Superior temporal gyrus (tissue), 1 donor: ENCODE results near the gene ZNF516.

Experiments used
- DNase-seq: peaks from one replicate; pipeline ENCODE4 v3.0.0-alpha.2; 2016; ENCODE audit errors: extremely low spot score

The ZNF516 gene

GRCh38 chr18:76468345-76469304 is 26.4 kb downstream of the ZNF516 start:
- no peak for DNase-seq

DNA sequence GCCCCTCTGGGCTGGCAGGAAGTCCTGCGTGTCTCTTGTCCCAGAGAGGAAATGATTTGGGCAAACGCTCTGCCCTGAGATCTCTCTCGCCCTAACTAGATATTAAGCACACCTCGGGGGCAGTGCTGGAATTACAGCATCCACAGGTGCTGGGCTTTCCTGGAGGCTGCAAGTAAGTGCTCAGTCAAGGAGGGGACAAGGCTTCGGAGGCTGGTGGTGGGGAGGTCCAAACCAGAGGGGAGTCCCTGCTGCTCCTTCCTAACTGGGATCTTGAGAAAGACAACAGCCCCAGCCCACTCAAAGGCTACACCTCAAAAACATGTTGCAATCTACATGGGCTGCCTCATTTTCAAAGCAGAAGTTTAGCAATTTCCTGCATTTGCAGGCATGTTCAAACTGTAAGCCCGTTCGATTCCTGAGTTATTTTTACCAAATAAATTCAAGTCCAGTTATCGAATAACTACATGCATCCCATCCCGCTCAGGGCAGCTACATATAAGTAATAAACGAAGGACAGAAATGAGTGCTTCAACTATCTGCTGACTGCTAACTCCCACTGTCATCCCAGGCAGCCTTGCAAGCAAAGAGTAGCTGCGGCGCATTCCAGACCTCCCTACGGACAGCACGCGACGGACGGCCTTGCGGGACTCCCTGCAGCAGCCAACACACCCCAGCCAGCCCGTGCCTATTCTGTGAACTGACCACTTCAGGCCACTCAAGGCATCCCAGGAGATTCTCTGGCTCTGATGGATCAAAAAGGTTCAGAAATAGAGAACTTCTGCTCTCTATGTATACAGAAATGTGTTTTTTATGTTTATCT is 27.5 kb downstream of the ZNF516 start:
- no peak for DNase-seq

DNA sequence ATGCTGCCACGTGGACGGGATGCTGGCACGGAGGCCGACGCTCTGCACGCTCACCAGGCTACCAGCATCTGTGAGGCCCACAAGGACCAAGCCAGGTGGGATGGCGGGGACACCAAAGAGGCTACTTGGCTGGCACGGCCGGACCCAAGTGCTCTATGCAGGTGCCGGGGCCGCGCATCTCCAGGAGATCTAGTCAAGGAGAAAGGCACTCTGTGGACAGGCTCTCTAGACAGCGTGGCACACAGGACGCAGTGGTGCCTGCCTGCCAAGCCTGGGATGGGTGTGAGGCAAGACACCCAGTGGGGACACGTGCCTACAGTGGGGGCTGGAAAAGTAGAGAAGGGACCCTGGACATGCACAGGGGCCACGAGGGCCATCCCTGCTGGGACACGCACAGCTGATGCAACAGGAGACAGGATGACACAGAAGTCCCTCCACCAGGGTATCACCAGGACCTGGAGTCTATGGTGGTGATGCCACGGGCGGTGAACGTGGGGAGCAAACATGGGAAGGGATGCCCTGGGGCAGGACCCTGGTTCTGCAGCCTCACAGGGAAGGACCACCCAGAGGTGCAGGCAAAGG is 28.5 kb downstream of the ZNF516 start:
- DNase-seq, result no peak

GRCh38 chr18:76465630-76466409 is 29.2 kb downstream of the ZNF516 start:
- no peak for DNase-seq

DNA sequence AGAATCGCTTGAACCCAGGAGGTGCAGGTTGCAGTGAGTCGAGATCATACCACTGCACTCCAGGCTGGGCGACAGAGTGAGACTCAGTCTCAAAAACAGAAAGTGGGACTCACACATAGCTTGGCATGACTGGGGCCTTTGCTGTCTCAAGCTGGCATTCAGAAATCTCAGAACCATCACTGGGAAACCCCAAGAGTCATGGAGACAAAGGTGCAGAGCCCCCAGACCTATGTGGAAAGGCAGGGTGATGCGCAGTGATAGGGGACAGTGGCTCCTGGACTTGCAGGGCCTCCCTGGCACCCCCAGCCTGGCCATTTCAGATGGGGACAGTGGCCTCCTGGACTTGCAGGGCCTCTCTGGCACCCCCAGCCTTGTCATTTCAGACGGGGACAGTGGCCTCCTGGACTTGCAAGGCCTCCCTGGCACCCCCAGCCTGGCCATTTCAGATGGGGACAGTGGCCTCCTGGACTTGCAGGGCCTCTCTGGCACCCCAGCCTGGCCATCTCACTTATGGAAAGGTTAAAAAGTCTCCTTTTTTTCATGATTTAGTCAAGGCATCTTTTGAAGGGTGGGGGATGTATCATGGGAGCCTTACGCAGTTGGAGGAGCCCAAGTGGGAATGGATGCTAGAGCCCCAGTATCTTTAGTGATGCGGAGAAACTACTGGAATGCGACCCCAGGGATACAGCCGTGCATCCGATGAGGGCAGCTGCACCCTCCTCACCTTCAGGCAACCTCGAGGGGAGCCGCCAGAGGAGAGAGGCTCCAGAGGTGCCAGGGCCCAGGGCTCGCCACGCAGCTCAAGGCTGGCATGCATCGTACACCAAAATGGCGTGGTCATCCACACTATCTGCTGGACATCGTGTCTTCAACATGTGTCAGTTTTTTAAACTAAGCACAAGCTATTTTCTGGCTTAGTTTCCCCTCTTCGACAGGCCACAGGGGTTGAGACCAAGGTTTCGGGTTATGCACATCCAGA is 30.5 kb downstream of the ZNF516 start:
- no peak for DNase-seq

DNA sequence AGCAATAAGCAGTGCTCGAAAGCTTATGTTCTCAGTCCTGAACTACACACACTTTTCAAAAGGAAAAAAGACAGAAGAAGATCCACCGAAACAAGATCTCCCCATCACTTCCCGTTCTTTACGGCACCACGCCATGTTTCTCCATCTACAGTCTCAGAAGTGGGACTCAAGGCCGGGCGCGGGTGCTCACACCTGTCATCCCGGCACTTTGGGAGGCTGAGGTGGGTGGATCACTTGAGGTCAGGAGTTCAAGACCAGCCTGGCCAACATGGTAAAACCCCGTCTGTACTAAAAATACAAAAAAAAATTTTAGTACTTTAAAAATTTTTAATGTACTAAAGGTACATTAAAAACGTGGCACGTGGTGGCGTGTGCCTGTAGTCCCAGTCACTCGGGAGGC is 31.2 kb downstream of the ZNF516 start:
- DNase-seq, result no peak

DNA sequence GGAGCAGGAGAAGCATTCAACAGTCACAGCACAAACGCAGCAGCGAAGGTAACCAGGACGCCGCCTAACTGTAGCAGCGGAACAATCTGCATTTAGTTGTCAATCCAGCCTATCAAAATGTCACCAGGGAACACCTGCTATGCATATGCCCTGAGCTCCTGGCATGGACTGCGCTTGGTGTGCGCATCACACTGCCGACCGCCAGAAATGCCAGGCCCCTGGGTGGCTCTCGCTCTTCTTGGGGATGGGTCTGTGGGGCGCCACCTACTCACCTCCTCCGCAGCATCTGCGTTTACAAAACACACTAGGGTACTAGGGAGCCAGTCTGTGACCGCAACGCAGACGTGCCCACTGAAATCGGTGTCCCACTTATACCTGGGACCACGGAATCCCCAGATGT is 31.7 kb downstream of the ZNF516 start:
- no peak for DNase-seq

GRCh38 chr18:76462326-76462694 is 32.7 kb downstream of the ZNF516 start:
- no peak for DNase-seq

DNA sequence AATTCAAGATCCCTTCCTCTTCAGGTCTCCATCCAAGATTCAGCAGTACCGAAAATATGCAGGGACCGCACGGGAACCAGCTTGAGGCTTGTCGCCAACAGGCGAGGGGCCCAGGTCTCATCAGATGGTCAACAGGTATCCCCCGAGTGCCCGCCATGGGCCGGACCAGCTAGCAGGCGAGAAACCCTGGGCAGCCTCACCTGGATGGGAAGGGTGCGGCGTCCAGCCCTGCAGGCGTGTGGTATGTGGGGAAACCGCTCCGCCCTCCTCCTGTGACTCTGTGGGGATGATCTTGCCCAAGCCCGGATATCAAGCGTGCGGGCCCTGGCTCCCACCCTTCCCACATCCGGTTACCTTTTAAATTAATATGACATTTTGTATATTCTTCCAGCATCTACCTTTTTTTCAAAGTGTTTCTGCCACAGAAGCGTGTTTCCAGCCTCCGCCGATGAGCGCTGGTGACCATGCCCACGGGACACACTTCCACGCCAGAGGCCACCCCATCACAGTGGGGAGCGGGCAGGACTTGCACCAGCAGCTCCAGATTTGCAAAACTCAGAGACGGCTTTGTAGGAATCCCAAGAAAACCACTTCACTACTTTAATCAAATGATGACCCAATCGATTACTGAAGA is 33.2 kb downstream of the ZNF516 start:
- no peak for DNase-seq

DNA sequence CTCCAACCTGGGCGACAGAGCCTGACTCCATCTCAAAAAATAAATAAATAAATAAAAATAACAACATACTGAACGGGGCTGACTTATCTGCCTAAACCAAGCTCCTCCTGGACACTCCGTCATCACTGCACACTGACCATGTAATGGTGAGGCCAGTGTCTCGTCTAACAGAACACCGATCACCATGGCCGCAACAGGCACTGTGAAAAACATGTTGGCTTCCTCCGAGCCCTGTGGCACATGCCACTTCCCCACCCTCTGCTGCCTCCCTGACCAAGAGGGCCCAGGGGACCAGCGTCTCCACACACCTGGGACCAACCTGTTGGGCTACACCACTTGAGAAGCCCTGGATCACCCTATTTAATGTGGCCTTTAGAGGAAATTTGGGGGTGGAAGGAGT is 33.9 kb downstream of the ZNF516 start:
- no peak for DNase-seq

- no peak for DNase-seq
These were observed 34.6 kb downstream of the ZNF516 start for GRCh38 chr18:76460482-76460881.

DNA sequence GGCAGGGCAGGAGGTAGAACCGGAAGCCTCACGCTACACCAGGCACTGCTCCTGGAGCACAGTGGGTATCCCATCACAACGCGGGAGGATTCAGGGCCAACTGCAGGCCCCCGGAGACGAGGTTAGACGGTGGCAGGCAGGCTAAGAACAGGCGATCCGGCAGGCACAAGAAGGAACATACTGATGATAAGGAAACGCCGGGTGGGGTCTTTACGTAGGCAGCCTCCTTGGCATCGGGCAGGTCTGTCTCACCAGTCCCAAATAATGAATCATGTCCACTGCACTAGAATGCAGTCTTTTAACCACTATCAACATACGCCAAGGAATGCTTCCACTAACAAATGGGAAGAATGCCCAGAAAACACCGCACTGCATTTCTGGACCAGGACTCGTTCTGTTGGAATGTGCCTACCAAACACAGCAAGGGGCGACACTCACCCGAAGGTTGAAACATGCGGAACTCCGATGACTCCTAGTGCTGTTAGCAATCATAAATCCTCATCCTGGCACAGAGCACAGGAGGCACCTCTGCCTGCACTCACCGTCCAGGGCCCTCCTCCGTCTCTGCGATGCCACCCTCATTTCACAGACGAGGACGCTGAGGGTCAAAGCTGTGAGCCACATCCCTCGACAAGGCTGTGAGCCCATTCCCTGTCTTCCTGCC is 35.2 kb downstream of the ZNF516 start:
- DNase-seq, result no peak

DNA sequence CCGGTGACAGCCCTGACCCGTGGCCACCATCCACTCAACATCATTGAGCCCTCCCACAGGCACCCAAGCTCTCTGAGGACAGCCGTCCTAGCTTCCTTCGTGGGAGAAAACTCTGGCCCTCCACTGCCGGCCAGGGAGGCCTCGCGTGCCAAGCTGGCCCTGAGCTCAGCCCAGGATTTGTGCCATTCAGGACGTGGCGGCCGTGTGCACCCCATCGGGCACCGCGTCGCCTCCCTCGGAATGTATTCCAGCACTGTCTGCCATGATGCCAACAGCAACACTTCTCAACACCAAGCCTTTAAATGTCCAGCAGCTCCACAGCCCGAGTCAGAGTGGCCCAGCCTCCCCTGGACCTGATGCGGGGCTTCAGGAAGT is 35.7 kb downstream of the ZNF516 start:
- no peak for DNase-seq

- no peak for DNase-seq
These were observed 36.3 kb downstream of the ZNF516 start for GRCh38 chr18:76458522-76459311.

- no peak for DNase-seq
These were observed 37.1 kb downstream of the ZNF516 start for GRCh38 chr18:76457957-76458356.

DNA sequence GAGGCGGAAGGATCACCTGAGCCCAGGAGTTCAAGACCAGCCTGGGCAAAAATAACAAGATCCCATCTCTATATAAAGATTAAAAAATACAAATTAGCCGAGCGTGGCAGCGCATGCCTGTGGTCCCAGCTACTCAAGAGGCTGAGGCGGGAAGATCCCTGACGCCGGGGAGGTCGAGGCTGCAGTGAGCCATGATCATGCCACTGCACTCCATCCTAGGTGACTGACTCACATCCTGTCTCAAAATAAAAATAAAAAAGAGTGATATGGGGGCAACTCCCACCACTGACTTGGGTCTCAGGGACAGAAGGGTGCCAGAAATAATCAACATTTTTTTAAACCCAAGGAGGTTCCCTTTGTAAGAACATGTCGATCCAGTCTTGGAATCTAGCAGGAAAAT is 37.6 kb downstream of the ZNF516 start:
- DNase-seq, result no peak

- DNase-seq, result no peak
These were observed 38.2 kb downstream of the ZNF516 start for GRCh38 chr18:76456823-76457222.

DNA sequence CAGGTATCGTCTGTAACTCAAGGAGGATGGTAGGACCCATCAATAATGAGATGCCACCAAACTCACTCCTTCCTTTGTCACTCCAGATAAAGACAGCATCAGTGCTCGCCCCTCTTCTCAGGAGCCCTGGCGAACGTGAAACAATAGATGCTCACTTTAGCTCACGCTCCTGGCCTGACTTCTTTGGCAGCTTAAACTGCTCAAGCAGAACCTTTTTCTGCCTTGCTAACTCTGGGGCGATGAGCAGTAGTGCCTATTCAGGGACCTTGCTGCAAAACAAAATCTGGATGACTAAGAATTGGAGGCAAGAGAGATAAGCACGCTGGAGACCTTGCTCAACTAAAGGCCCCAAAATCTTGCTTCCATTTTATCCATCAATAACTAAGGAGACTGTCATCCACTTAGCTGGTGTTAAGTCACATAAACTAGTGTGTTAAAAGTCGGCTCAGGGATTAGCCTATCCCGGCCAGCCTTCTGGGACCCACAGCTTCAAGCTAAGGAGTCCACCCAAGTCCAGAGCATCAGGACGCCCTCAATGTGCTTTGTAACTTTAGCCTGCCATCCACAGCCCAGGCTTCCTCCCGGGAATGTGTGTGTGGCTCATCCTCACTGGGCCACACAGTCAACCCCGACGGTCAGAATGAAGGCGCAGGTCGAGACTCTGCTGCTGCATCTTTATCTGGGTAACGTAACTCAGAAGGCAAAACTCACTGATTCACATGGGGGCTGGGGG is 38.9 kb downstream of the ZNF516 start:
- no peak for DNase-seq
